Esophagus muscularis mucosa (tissue), 4 donors: ENCODE results near the gene SNX1. TPM values are rescaled to one million over a fixed set of nuclear protein-coding genes. Genes with fewer than 3 reads are reported as not detected.
"Not testable (repeated sequence)": the region's sequence is repeated elsewhere in the genome, so short reads cannot be mapped to it uniquely, and the experiment has no call there.

ENCODE experiments used
- DNase-seq: peaks from one replicate; pipeline ENCODE4 v3.0.0-alpha.2; 2017; ENCODE audit errors: extremely low spot score
- H3K27ac ChIP-seq, 4 donors: fragments of 200-600 bp; sonication (generic); replicated peaks in 1 of 4; 1 replicate in 3 of 4; 2 replicates in 1 of 4; pipeline ENCODE4 v1.5.1; 2016 to 2019; ENCODE audit warnings: mild to moderate bottlenecking in 1 of 4
- H3K27me3 ChIP-seq, 4 donors: fragments of 200-600 bp; sonication (generic); one replicate each; pipeline versions ENCODE4 v1.5.1 to v1.6.0; 2016 to 2019
- H3K36me3 ChIP-seq, 4 donors: fragments of 200-600 bp; sonication (generic); one replicate each; pipeline ENCODE4 v1.5.1; 2016 to 2019
- H3K4me1 ChIP-seq, 4 donors: fragments of 200-600 bp; sonication (generic); one replicate each; pipeline ENCODE4 v1.5.1; 2016 to 2019
- H3K4me3 ChIP-seq, 4 donors: fragments of 200-600 bp; sonication (generic); 1 replicate in 2 of 4; 2 replicates in 2 of 4; pipeline ENCODE4 v1.5.1; 2016 to 2019; ENCODE audit warnings: mild to moderate bottlenecking in 4 of 4, moderate library complexity in 1 of 4
- H3K9me3 ChIP-seq, 4 donors: fragments of 200-600 bp; sonication (generic); 1 replicate in 3 of 4; 2 replicates in 1 of 4; pipeline ENCODE4 v1.5.1; 2016 to 2019
- CTCF ChIP-seq, 3 experiments: fragments of 200-600 bp in 2 of 3; fragments of 450-650 bp in 1 of 3; sonication (generic) in 2 of 3; IDR thresholded peaks; one replicate each; pipeline ENCODE4 v1.5.1; 2017 to 2019; ENCODE audit warnings: antibody characterized with exemption in 3 of 3, mild to moderate bottlenecking in 2 of 3, moderate library complexity in 1 of 3
- EP300 ChIP-seq: sonication (generic); formaldehyde crosslinking; IDR thresholded peaks from one replicate; pipeline ENCODE4 v1.6.1; 2017; ENCODE audit warnings: antibody characterized with exemption
- POLR2A ChIP-seq: fragments of 450-650 bp; IDR thresholded peaks from one replicate; pipeline ENCODE4 v1.6.1; 2017; ENCODE audit warnings: antibody characterized with exemption, moderate library complexity, mild to moderate bottlenecking, low read depth
- POLR2AphosphoS5 ChIP-seq, 2 donors: sonication (generic); formaldehyde crosslinking; IDR thresholded peaks; one replicate each; pipeline ENCODE4 v1.6.1; 2017; ENCODE audit warnings: antibody characterized with exemption in 2 of 2
- WGBS: methylation state at CpG from one replicate; pipeline ENCODE4 v1.1.5; 2018; 5-methylcytosine and 5-hydroxymethylcytosine counted together
- intact Hi-C: fragments of 100-400 bp; cut with DNase I; formaldehyde crosslinking; loops from one replicate; pipeline ENCODE4 v1.15.1; 2023
- total RNA-seq, 4 donors: library from RNA; depleted of rRNA; stranded (reverse); fragments of >200 nt; gene quantifications; one replicate each; pipeline versions ENCODE4 v1.1.0 to v1.2.1, GENCODE V29; 2016

The SNX1 gene
- total RNA-seq, 4 donors from 2014 or later = 79.4 to 93.0 (median 87.5) TPM

GRCh38 chr15:64050281-64051092 is 45.3 kb upstream of the SNX1 start:
- H3K27me3 ChIP-seq = peaks cover 0 to 26% (median 0%) of the 10 kb centered on the region in 4 donors
- H3K9me3 ChIP-seq = no peaks in the 10 kb centered on the region
- H3K36me3 ChIP-seq = no peaks in the 10 kb centered on the region
- WGBS = 82% methylated on average over 8 of the region's 8 CpGs
- H3K4me1 ChIP-seq = peaks cover 8 to 17% (median 13%) of the 10 kb centered on the region in 4 donors
- intact Hi-C loops = no loop called here
- no peak overlapping the region for H3K27ac ChIP-seq
- H3K4me3 ChIP-seq = no peak overlapping the region
- no peak for DNase-seq
- no peak for TF ChIP-seq CTCF (IDR thresholded peaks at IDR 0.05)
- no peak for TF ChIP-seq EP300
- no peak for TF ChIP-seq POLR2AphosphoS5 (IDR thresholded peaks at IDR 0.05)
- no peak for TF ChIP-seq POLR2A

- Histone ChIP-seq H3K36me3 (no peaks in the 10 kb centered on the region), H3K27me3 (peaks cover 0 to 26% (median 0%) of the 10 kb centered on the region in 4 donors), H3K9me3 (no peaks in the 10 kb centered on the region), H3K4me3 (no peak overlapping the region), H3K27ac (no peak overlapping the region), H3K4me1 (peaks cover 4 to 11% (median 7%) of the 10 kb centered on the region in 4 donors)
- TF ChIP-seq POLR2AphosphoS5 (IDR thresholded peaks at IDR 0.05) = no peak
- no peak for TF ChIP-seq EP300
- TF ChIP-seq POLR2A = no peak
- DNase-seq = no peak
- WGBS = 92% methylated on average over 2 of the region's 2 CpGs
- intact Hi-C loops = no loop called here
These were observed 44.7 kb upstream of the SNX1 start for GRCh38 chr15:64051093-64051402.

GRCh38 chr15:64051407-64052259 is 44.1 kb upstream of the SNX1 start:
- WGBS = 99% methylated on average over 5 of the region's 6 CpGs
- Histone ChIP-seq H3K27ac (no peak overlapping the region), H3K36me3 (no peaks in the 10 kb centered on the region), H3K4me3 (no peak overlapping the region), H3K27me3 (peaks cover 0 to 24% (median 0%) of the 10 kb centered on the region in 4 donors), H3K4me1 (peaks cover 2 to 8% (median 4%) of the 10 kb centered on the region in 4 donors), H3K9me3 (no peaks in the 10 kb centered on the region)
- DNase-seq = no peak
- no peak for TF ChIP-seq EP300
- no peak for TF ChIP-seq POLR2A
- TF ChIP-seq CTCF (IDR thresholded peaks at IDR 0.05) = no peak
- no peak for TF ChIP-seq POLR2AphosphoS5 (IDR thresholded peaks at IDR 0.05)
- intact Hi-C loops = no loop called here

- WGBS = 86% methylated on average over 3 of the region's 5 CpGs
- no peaks in the 10 kb centered on the region for H3K9me3 ChIP-seq
- TF ChIP-seq EP300 (no peak), POLR2AphosphoS5 (IDR thresholded peaks at IDR 0.05) (no peak), CTCF (IDR thresholded peaks at IDR 0.05) (no peak)
- intact Hi-C loops = no loop called here
- peaks cover 0 to 14% (median 0%) of the 10 kb centered on the region in 4 donors for H3K27me3 ChIP-seq
- H3K27ac ChIP-seq = no peak overlapping the region
- H3K4me1 ChIP-seq = no peaks in the 10 kb centered on the region
- H3K36me3 ChIP-seq = no peaks in the 10 kb centered on the region
- no peak overlapping the region for H3K4me3 ChIP-seq
- DNase-seq = no peak
These were observed 42.8 kb upstream of the SNX1 start for GRCh38 chr15:64052925-64053491.

- H3K36me3 ChIP-seq, H3K9me3 ChIP-seq, H3K4me3 ChIP-seq, DNase-seq, intact Hi-C loops, H3K4me1 ChIP-seq, H3K27ac ChIP-seq, H3K27me3 ChIP-seq: not testable (repeated sequence)
- 89% methylated on average over 12 of the region's 12 CpGs for WGBS
These were observed 42.1 kb upstream of the SNX1 start for GRCh38 chr15:64053674-64054073.
